Measurements from ENCODE around the gene MAS1. TPM values are rescaled to one million over a fixed set of nuclear protein-coding genes. Genes with fewer than 3 reads are reported as not detected.

MAS1 gene
- not detected in 2 replicates for total RNA-seq
- total RNA-seq (2013), result under 0.01 TPM
- not detected in 2 replicates for polyA plus RNA-seq
- under 0.01 and 0.07 TPM in 2 replicates for polyA minus RNA-seq

GRCh38 chr6:159890792-159891191 is at the start of gene MAS1:
TSS of gene MAS1 (plus strand) at chr6:159890988. CDS start at chr6:159906956, 15,968 bp downstream.
- H3K27me3 Mint-ChIP-seq, result peaks cover 72% of the 10 kb centered on the region
- Histone ChIP-seq H3K4me3 (ENCODE audit: control extremely low read depth in 1 of 5, extremely low read depth in 1 of 5, insufficient read depth in 1 of 5, low read depth in 2 of 5, low read length in 4 of 5) (no peak within 1 kb of the TSS), H3K79me2 (ENCODE audit: control insufficient read depth, insufficient read depth, low read length) (no peaks in the 10 kb centered on the region), H3K27ac (ENCODE audit: low read length in 2 of 2) (no peak within 1 kb of the TSS), H2AFZ (ENCODE audit: insufficient read depth, low read depth, low read length, poor library complexity, severe bottlenecking) (no peak within 1 kb of the TSS), H3K36me3 (replicated peaks in 1 of 2; ENCODE audit: control extremely low read depth in 1 of 2, control insufficient read depth in 1 of 2, extremely low read depth in 1 of 2, insufficient read depth in 2 of 2, low read length in 1 of 2) (no peaks in the 10 kb centered on the region), H3K9ac (ENCODE audit: low read length) (no peak within 1 kb of the TSS), H3K4me1 (ENCODE audit: control insufficient read depth in 2 of 2, insufficient read depth in 2 of 2, low read length in 2 of 2) (no peaks in the 10 kb centered on the region), H3K4me2 (replicated peaks; ENCODE audit: low read depth, low read length, poor library complexity, severe bottlenecking) (no peak within 1 kb of the TSS), H3K9me3 (ENCODE audit: control extremely low read depth in 1 of 3, control insufficient read depth in 2 of 3, insufficient read depth in 1 of 3, low read length in 2 of 3) (no peaks in the 10 kb centered on the region), H3K27me3 (replicated peaks in 1 of 4; ENCODE audit: control extremely low read depth in 1 of 4, control insufficient read depth in 3 of 4, insufficient read depth in 4 of 4, low read length in 3 of 4) (peaks cover 0 to 17% (median 1%) of the 10 kb centered on the region in 4 experiments), H4K20me1 (ENCODE audit: control insufficient read depth, insufficient read depth, low read length, poor library complexity, severe bottlenecking) (no peaks in the 10 kb centered on the region)
- no peaks in the 10 kb centered on the region for H3K9me3 Mint-ChIP-seq (ENCODE audit: insufficient read depth)
- H3K27ac Mint-ChIP-seq, result no peak within 1 kb of the TSS
- H3K4me3 Mint-ChIP-seq, result no peak within 1 kb of the TSS
- H3K4me1 Mint-ChIP-seq, result no peaks in the 10 kb centered on the region
- no peak for TF ChIP-seq EZH2 (IDR thresholded peaks at IDR 0.05; ENCODE audit: borderline replicate concordance, insufficient read depth, low read depth, low read length, poor library complexity, severe bottlenecking)
- ChIA-PET CTCF (no interaction called here), POLR2A (no interaction called here)
- WGBS (ENCODE audit: insufficient coverage), result 91% methylated on average over 7 of the region's 7 CpGs
- no peak for ATAC-seq (ENCODE audit: low read depth)
- DNase-seq, result no peak
- intact Hi-C loops (cut with micrococcal nuclease), result no loop called here

- H3K4me2 ChIP-seq (replicated peaks; ENCODE audit: low read depth, low read length, poor library complexity, severe bottlenecking), result no peak overlapping the region
- Mint-ChIP-seq H3K27me3 (peaks cover 12% of the 10 kb centered on the region), H3K27ac (no peak overlapping the region), H3K4me3 (no peak overlapping the region), H3K9me3 (ENCODE audit: insufficient read depth) (no peaks in the 10 kb centered on the region), H3K4me1 (no peaks in the 10 kb centered on the region)
- CTCF ChIA-PET, result no interaction called here
- POLR2A ChIA-PET, result no interaction called here
- H3K27me3 ChIP-seq (replicated peaks in 1 of 4; ENCODE audit: control extremely low read depth in 1 of 4, control insufficient read depth in 3 of 4, insufficient read depth in 4 of 4, low read length in 3 of 4), result peaks cover 0 to 2% (median 0%) of the 10 kb centered on the region in 4 experiments
- TF ChIP-seq CTCF (IDR thresholded peaks at IDR 0.05), result no peak
- TF ChIP-seq EZH2 (IDR thresholded peaks at IDR 0.05; ENCODE audit: borderline replicate concordance, insufficient read depth, low read depth, low read length, poor library complexity, severe bottlenecking), result no peak
- intact Hi-C loops (cut with micrococcal nuclease), result no loop called here
- H3K79me2 ChIP-seq (ENCODE audit: control insufficient read depth, insufficient read depth, low read length), result no peaks in the 10 kb centered on the region
- H4K20me1 ChIP-seq (ENCODE audit: control insufficient read depth, insufficient read depth, low read length, poor library complexity, severe bottlenecking), result no peaks in the 10 kb centered on the region
- no peak overlapping the region for H3K9ac ChIP-seq (ENCODE audit: low read length)
- no peaks in the 10 kb centered on the region for H3K9me3 ChIP-seq (ENCODE audit: control extremely low read depth in 1 of 3, control insufficient read depth in 2 of 3, insufficient read depth in 1 of 3, low read length in 2 of 3)
- H3K4me3 ChIP-seq (ENCODE audit: control extremely low read depth in 1 of 5, extremely low read depth in 1 of 5, insufficient read depth in 1 of 5, low read depth in 2 of 5, low read length in 4 of 5), result no peak overlapping the region
- H2AFZ ChIP-seq (ENCODE audit: insufficient read depth, low read depth, low read length, poor library complexity, severe bottlenecking), result no peak overlapping the region
- no peak for ATAC-seq (ENCODE audit: low read depth)
- no peaks in the 10 kb centered on the region for H3K4me1 ChIP-seq (ENCODE audit: control insufficient read depth in 2 of 2, insufficient read depth in 2 of 2, low read length in 2 of 2)
- 100% methylated on average over 1 of the region's 4 CpGs for WGBS (ENCODE audit: insufficient coverage)
- no peak for DNase-seq
- no peaks in the 10 kb centered on the region for H3K36me3 ChIP-seq (replicated peaks in 1 of 2; ENCODE audit: control extremely low read depth in 1 of 2, control insufficient read depth in 1 of 2, extremely low read depth in 1 of 2, insufficient read depth in 2 of 2, low read length in 1 of 2)
- no peak overlapping the region for H3K27ac ChIP-seq (ENCODE audit: low read length in 2 of 2)
Observed at GRCh38 chr6:159842035-159842434, 48.8 kb upstream of the MAS1 start.

All from B cell (primary cell).